Measurements from ENCODE around the gene HOTAIR.

GRCh38 chr12:53927220-53928029 is 47.3 kb downstream of the HOTAIR start:
- no peak for TF ChIP-seq CTCF (IDR thresholded peaks at IDR 0.05)
- TF ChIP-seq POLR2AphosphoS5 (IDR thresholded peaks at IDR 0.05), result no peak
